Thyroid gland (tissue), 4 donors: ENCODE data around the gene DNAJB12.

Source experiments
- POLR2A ChIP-seq, 2 donors: fragments of 450-650 bp; IDR thresholded peaks; one replicate each; pipeline ENCODE4 v1.6.1; 2017; ENCODE audit warnings: antibody characterized with exemption in 2 of 2, mild to moderate bottlenecking in 2 of 2, moderate library complexity in 1 of 2
- TF ChIP-seq, protein P1 (sequence below), 6 experiments: fragments of 200-600 bp in 3 of 6; fragments of 450-650 bp in 3 of 6; sonication (generic) in 3 of 6; IDR thresholded peaks; one replicate each; pipeline ENCODE4 v1.5.1; 2016 to 2019; ENCODE audit warnings: antibody characterized with exemption in 6 of 6, mild to moderate bottlenecking in 2 of 6, inconsistent platforms in 1 of 6, moderate library complexity in 1 of 6

- TF ChIP-seq, protein P1, sequence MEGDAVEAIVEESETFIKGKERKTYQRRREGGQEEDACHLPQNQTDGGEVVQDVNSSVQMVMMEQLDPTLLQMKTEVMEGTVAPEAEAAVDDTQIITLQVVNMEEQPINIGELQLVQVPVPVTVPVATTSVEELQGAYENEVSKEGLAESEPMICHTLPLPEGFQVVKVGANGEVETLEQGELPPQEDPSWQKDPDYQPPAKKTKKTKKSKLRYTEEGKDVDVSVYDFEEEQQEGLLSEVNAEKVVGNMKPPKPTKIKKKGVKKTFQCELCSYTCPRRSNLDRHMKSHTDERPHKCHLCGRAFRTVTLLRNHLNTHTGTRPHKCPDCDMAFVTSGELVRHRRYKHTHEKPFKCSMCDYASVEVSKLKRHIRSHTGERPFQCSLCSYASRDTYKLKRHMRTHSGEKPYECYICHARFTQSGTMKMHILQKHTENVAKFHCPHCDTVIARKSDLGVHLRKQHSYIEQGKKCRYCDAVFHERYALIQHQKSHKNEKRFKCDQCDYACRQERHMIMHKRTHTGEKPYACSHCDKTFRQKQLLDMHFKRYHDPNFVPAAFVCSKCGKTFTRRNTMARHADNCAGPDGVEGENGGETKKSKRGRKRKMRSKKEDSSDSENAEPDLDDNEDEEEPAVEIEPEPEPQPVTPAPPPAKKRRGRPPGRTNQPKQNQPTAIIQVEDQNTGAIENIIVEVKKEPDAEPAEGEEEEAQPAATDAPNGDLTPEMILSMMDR (IDR thresholded peaks at IDR 0.05), result no peak
- TF ChIP-seq POLR2A (IDR thresholded peaks at IDR 0.05), result no peak
Measured at GRCh38 chr10:72349438-72349837, 5.3 kb downstream of the DNAJB12 start.
